Measurements from ENCODE around the gene ATP6V0D1.
"Not testable (repeated sequence)": the region's sequence is repeated elsewhere in the genome, so short reads cannot be mapped to it uniquely, and the experiment has no call there.

Gene ATP6V0D1

GRCh38 chr16:67504031-67505021 is 23.4 kb upstream of the ATP6V0D1 start:
- FAIRE-seq (no peak), DNase-seq (ENCODE audit: insufficient read length, low spot score) (peak; percentile 60)

DNA sequence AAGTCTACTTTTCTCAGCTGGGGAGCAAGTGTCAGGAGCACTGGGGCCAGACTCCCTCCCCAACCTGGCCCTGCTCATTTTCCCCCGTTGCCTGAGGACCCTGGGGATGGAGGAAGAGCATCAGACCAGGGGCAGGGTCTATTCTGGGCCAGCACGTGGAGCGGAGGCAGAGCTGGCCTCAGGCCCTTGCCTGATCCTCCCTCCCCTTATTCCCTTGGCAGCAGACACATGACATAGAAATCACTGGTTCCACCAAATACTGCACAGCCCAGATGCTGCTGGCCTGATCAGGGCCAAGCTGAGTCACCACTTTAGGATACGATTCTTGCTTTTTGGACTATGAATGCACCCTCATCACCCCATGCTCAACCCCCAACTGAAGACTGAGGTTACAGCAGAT is 18.1 kb upstream of the ATP6V0D1 start:
- DNase-seq (ENCODE audit: insufficient read length, low spot score) (no peak), FAIRE-seq (no peak)

GRCh38 chr16:67490335-67491096 is 9.6 kb upstream of the ATP6V0D1 start:
- DNase-seq (ENCODE audit: insufficient read length, low spot score) (no peak), FAIRE-seq (no peak)

GRCh38 chr16:67489401-67490083 is 8.6 kb upstream of the ATP6V0D1 start:
- FAIRE-seq = peak; percentile 33

GRCh38 chr16:67487561-67487960 is 6.6 kb upstream of the ATP6V0D1 start:
- FAIRE-seq = not testable (repeated sequence)

More at GRCh38 chr16:67489401-67490083, 8.6 kb upstream of the ATP6V0D1 start:
- no peak for DNase-seq (ENCODE audit: insufficient read length, low spot score)

DNA sequence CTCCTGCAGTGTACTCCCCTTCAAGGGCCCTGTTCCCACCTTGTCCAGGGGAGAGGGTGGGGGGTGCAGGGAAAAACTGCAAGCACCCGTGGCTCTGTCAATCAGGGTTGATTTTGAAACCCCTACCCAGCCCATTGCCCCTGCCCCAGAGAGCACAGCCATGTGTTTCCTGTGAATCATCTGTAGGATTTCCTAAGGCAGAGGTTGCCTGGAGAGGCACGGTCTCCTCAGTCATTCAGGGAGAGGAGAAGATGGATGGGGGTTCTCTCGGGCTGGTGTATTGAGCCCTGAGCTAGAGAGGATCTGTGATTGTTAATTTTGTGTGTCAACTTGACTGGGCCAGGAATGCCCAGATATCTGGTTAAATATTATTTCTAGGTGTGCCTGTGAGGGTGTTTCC is 5.8 kb upstream of the ATP6V0D1 start:
- FAIRE-seq = no peak

More at GRCh38 chr16:67487561-67487960, 6.6 kb upstream of the ATP6V0D1 start:
- not testable (repeated sequence) for DNase-seq (ENCODE audit: insufficient read length, low spot score)

DNA sequence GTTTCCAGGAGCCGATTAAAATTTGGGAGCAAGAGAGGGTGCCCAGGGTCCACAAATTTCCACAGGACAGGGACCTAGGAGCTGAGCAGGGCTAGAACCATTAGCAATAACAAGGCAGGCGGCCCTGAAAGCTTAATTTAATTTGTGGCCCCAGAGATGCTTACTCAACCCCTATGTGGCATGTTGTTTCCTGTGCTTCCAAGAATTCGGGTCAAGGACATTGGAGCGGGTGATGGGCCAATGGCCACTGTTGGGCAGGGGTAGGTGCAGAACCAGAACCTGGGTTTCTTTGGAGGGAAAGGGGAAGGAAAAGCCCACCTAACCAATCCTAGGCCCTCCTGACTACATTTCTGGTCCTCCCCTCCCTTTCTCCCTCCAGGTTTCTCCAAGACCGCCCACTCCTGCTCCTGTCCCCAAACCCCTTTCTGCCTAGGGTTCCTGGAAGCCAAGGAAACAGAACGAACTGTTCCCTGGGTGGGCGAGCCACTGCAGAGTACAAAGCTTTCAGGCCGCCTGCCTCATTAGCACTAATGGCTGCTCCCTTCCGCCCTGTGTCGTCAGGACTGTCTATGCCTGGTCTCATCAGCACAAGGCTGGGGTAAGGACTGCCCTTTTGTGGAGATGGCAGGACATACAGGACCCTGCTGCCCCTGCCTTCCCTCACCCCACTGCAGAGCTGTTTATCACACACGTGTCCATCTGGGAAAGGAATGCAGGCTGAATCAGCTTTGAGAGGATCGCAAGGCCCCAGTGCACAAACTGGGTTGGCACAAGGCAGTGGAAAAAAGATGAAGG is 3.0 kb upstream of the ATP6V0D1 start:
- DNase-seq (ENCODE audit: insufficient read length, low spot score) = no peak
- FAIRE-seq = no peak

More for the DNA sequence above, 5.8 kb upstream of the ATP6V0D1 start:
- no peak for DNase-seq (ENCODE audit: insufficient read length, low spot score)

- no peak for DNase-seq (ENCODE audit: insufficient read length, low spot score)
- FAIRE-seq = no peak
Measured at GRCh38 chr16:67483150-67483549, 2.2 kb upstream of the ATP6V0D1 start, which contains the start of gene AGRP. Gene AGRP, minus strand, starts transcription at chr16:67483547. Its CDS starts 149 bp downstream, at chr16:67483398.

DNA sequence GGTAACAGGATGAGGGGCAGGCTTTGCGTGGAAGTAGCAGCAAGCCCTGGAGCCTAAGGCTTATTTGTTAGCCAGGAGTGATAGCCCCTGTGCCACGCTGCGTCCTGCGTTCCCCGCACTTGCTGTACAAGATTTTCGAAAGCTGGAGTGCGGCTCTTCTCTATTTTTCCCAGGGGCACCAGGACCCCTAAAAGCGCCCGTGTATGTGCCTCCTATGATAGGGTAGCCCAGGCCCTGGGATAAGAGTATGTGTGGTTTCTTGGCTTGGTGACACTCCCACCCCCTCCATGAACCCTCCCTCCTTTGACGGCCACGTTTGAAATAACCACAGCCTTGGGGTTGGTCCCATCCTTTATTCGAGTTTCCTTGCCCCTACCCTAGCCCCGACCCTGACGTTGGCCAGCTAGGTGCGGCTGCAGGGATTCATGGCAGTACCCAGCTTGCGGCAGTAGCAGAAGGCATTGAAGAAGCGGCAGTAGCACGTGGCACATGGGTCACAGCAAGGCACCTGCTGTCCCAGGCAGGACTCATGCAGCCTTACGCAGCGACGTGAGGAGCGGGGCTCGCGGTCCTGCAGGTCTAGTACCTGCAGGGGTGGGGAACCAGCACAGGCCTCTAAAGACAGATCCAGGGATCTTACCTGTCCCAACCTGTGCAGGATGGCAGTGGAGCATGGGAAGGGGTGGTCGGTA is 1.4 kb upstream of the ATP6V0D1 start:
- FAIRE-seq (no peak), DNase-seq (ENCODE audit: insufficient read length, low spot score) (no peak)

GRCh38 chr16:67481561-67482232 is 740 bp upstream of the ATP6V0D1 start:
- no peak for DNase-seq (ENCODE audit: insufficient read length, low spot score)
- peak; percentile 64 for FAIRE-seq

GRCh38 chr16:67477960-67478554 is 2.9 kb downstream of the ATP6V0D1 start:
- DNase-seq (ENCODE audit: insufficient read length, low spot score) = no peak
- no peak for FAIRE-seq

GRCh38 chr16:67474551-67475455 is 6.2 kb downstream of the ATP6V0D1 start:
- FAIRE-seq = no peak

DNA sequence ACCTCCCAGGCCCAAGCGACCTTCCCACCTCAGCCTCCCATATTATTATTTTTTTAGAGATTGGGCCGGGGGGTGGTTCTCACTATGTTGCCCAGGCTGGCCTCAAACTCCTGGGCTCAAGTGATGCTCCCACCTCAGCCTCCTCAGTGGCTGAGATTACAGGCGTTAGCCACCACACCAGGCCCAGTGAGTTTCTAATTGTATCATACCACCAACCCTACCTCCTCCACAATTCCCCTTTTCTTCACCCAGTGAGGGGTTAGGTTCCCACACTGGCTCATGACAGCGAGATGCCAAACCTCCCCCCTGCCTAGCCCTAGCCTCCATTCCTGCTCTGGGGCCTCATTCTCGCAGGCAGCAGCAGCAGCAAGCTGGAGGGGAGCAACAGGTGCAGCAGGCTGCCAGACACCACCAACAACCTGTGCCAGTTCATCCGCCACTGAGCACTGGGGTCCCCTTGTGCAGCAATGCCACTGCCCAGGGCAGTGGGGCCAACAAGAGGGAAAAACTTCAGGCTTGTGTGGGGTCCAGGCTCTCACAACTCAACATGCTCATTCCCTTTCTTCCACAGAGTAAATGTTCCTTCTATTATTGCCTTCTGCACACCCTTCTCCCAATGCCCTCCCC is 9.1 kb downstream of the ATP6V0D1 start:
- FAIRE-seq = no peak
- DNase-seq (ENCODE audit: insufficient read length, low spot score) = no peak

More at GRCh38 chr16:67474551-67475455, 6.2 kb downstream of the ATP6V0D1 start:
- no peak for DNase-seq (ENCODE audit: insufficient read length, low spot score)

DNA sequence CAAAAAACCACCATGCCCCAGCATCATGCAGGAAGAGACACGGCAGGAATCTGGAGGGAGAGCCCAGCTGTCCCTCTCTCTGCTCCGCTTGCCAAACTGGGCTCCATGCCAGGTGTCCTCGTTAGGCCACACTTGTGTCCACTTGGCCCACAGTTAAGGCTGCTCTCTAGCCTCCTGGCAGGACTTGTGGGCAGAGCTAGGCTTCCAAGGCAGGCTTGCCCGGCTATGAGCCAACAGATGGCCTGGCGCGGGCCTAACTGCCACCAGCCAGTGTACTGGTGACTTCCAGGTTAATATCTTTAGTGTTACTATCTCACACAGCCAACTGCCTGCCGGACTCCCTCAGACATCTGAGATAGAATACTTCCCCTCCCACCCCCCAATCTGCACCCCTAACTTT is 10.6 kb downstream of the ATP6V0D1 start:
- FAIRE-seq (no peak), DNase-seq (ENCODE audit: insufficient read length, low spot score) (no peak)

GRCh38 chr16:67468731-67469130 is 12.2 kb downstream of the ATP6V0D1 start:
- FAIRE-seq = no peak
- DNase-seq (ENCODE audit: insufficient read length, low spot score) = no peak

DNA sequence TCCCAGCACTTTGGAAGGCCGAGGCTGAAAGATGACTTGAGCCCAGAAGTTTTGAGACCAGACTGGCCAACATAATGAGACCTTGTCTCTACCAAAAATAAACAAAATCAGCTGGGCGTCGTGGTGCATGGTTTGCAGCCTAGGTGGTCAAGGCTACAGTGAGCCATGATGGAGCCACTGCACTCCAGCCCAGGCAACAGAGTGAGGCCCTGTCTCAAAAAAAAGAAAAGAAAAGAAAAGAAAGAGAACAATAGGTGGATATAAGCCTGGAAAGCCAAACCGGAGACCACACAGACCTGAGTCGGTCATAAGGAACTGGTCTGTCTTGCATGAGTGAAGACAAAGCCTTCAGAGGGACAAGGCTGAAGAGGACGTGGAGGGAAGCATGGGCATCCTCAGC is 14.4 kb downstream of the ATP6V0D1 start:
- DNase-seq (ENCODE audit: insufficient read length, low spot score) (no peak), FAIRE-seq (no peak)

- no peak for DNase-seq (ENCODE audit: insufficient read length, low spot score)
- no peak for FAIRE-seq
Measured at GRCh38 chr16:67464565-67464964, 16.4 kb downstream of the ATP6V0D1 start.

Data from GM19239 (cell line).